H1 (cell line): ENCODE measurements around the gene LRRC8D. TPM values are rescaled to one million over a fixed set of nuclear protein-coding genes. Genes with fewer than 3 reads are reported as not detected.

Experiments used
- CTCF ChIA-PET: fragments of 300-600 bp; sonication (Branson Sonifier 250); formaldehyde crosslinking; loops from one replicate; lab custom pipeline; 2021; ENCODE audit not compliant: partially characterized antibody; lab: Charles Lee
- POLR2A ChIA-PET: fragments of 300-600 bp; sonication (Branson Sonifier 250); formaldehyde crosslinking; loops from one replicate; lab custom pipeline; 2021; ENCODE audit warnings: inconsistent platforms; ENCODE audit not compliant: partially characterized antibody; lab: Charles Lee
- DNase-seq, 2 experiments: peaks; one replicate each; pipeline versions ENCODE4 v3.0.0 to v3.0.0-alpha.2; 2010 to 2022; ENCODE audit warnings: low spot score in 2 of 2, low read depth in 1 of 2, mixed read lengths in 1 of 2
- FAIRE-seq: peaks from 2 replicates; lab custom pipeline; 2011; peaks lifted over from hg19 to GRCh38; lab: Jason Lieb, UNC
- H2AFZ ChIP-seq: 2 replicates; pipeline ENCODE4 v1.8.1; 2012; ENCODE audit warnings: low read length, inconsistent platforms
- H2AK5ac ChIP-seq: 2 replicates; pipeline ENCODE4 v1.6.1; 2013; ENCODE audit warnings: low read depth, low read length
- H2BK120ac ChIP-seq: replicated peaks from 2 replicates; pipeline ENCODE3; 2013; ENCODE audit warnings: low read depth, low read length, inconsistent platforms
- H2BK12ac ChIP-seq: 2 replicates; pipeline ENCODE4 v1.6.1; 2013; ENCODE audit warnings: low read depth, low read length
- H2BK15ac ChIP-seq: 2 replicates; pipeline ENCODE4 v1.6.1; 2013; ENCODE audit warnings: low read length
- H2BK20ac ChIP-seq: 2 replicates; pipeline ENCODE4 v1.6.1; 2013; ENCODE audit warnings: low read length
- H2BK5ac ChIP-seq: 2 replicates; pipeline ENCODE4 v1.6.1; 2013; ENCODE audit warnings: low read depth, low read length
- H3K14ac ChIP-seq: 2 replicates; pipeline ENCODE4 v1.6.1; 2013; ENCODE audit warnings: inconsistent platforms; ENCODE audit not compliant: insufficient read length
- H3K18ac ChIP-seq: 2 replicates; pipeline ENCODE4 v1.6.1; 2013; ENCODE audit warnings: low read length; ENCODE audit errors: extremely low read depth
- H3K23ac ChIP-seq: 2 replicates; pipeline ENCODE4 v1.6.1; 2013; ENCODE audit warnings: inconsistent platforms; ENCODE audit not compliant: insufficient read length
- H3K23me2 ChIP-seq: 2 replicates; pipeline ENCODE4 v1.6.1; 2013; ENCODE audit warnings: low read depth, low read length
- H3K27ac ChIP-seq: 2 replicates; pipeline ENCODE4 v1.6.1; 2011; ENCODE audit warnings: low read depth, low read length, inconsistent platforms
- H3K27me3 ChIP-seq, 4 experiments: replicated peaks in 1 of 4; 1 replicate in 1 of 4; 2 replicates in 3 of 4; pipeline versions ENCODE4 v1.6.1 to v1.8.1; 2011 to 2013; ENCODE audit warnings: low read length in 3 of 4, mild to moderate bottlenecking in 3 of 4, inconsistent platforms in 2 of 4, mixed read lengths in 2 of 4, moderate library complexity in 1 of 4; ENCODE audit not compliant: control insufficient read depth in 3 of 4, insufficient read depth in 3 of 4; ENCODE audit errors: extremely low read depth in 1 of 4
- H3K36me3 ChIP-seq, 4 experiments: 2 replicates each; pipeline versions ENCODE4 v1.6.1 to v1.8.1; 2011 to 2013; ENCODE audit warnings: mild to moderate bottlenecking in 4 of 4, low read length in 3 of 4, moderate library complexity in 2 of 4, control low read depth in 1 of 4, inconsistent platforms in 1 of 4; ENCODE audit not compliant: insufficient read depth in 4 of 4, control insufficient read depth in 2 of 4
- H3K4ac ChIP-seq: replicated peaks from 2 replicates; pipeline ENCODE3; 2013; ENCODE audit warnings: low read length, low read depth, mixed read lengths, inconsistent platforms; ENCODE audit not compliant: insufficient read length
- H3K4me1 ChIP-seq, 4 experiments: replicated peaks in 1 of 4; 1 replicate in 1 of 4; 2 replicates in 3 of 4; pipeline versions ENCODE4 v1.6.1 to v1.8.1; 2011 to 2013; ENCODE audit warnings: low read length in 3 of 4, inconsistent platforms in 2 of 4, mixed read lengths in 1 of 4; ENCODE audit not compliant: insufficient read depth in 4 of 4, control insufficient read depth in 3 of 4
- H3K4me2 ChIP-seq, 2 experiments: 2 replicates each; pipeline versions ENCODE4 v1.6.1 to v1.8.1; 2011 to 2013; ENCODE audit warnings: low read depth in 2 of 2, low read length in 2 of 2, control low read depth in 1 of 2, inconsistent platforms in 1 of 2, mild to moderate bottlenecking in 1 of 2; ENCODE audit not compliant: insufficient read depth in 1 of 2
- H3K4me3 ChIP-seq, 4 experiments: fragments of 200-600, 300-600 bp in 1 of 4; sonication (generic), shearing (Covaris generic), sonication (Bioruptor Twin) in 1 of 4; 2 replicates each; pipeline versions ENCODE4 v1.5.1 to v1.8.1; 2011 to 2016; ENCODE audit warnings: low read length in 4 of 4, low read depth in 3 of 4, control low read depth in 2 of 4, inconsistent platforms in 2 of 4, mild to moderate bottlenecking in 2 of 4, mixed read lengths in 1 of 4, moderate library complexity in 1 of 4; ENCODE audit not compliant: insufficient read depth in 2 of 4; ENCODE audit errors: extremely low read depth in 1 of 4
- H3K56ac ChIP-seq: replicated peaks from 2 replicates; pipeline ENCODE3; 2013; ENCODE audit warnings: low read depth, mild to moderate bottlenecking, mixed read lengths, low read length, inconsistent platforms; ENCODE audit not compliant: insufficient read length
- H3K79me1 ChIP-seq: 2 replicates; pipeline ENCODE4 v1.6.1; 2013; ENCODE audit warnings: low read depth, low read length, control low read depth
- H3K79me2 ChIP-seq, 2 experiments: 2 replicates each; pipeline versions ENCODE4 v1.6.1 to v1.8.1; 2012 to 2013; ENCODE audit warnings: low read length in 2 of 2, mild to moderate bottlenecking in 2 of 2, inconsistent platforms in 1 of 2; ENCODE audit not compliant: insufficient read depth in 2 of 2, control insufficient read depth in 1 of 2
- H3K9ac ChIP-seq, 4 experiments: replicated peaks in 1 of 4; 1 replicate in 1 of 4; 2 replicates in 3 of 4; pipeline versions ENCODE4 v1.6.1 to v1.8.1; 2011 to 2013; ENCODE audit warnings: low read depth in 3 of 4, low read length in 3 of 4, control low read depth in 2 of 4, mild to moderate bottlenecking in 2 of 4, moderate library complexity in 2 of 4, inconsistent platforms in 1 of 4; ENCODE audit errors: extremely low read depth in 1 of 4
- H3K9me3 ChIP-seq, 2 experiments: 2 replicates each; pipeline versions ENCODE4 v1.6.1 to v1.8.1; 2012 to 2013; ENCODE audit warnings: mild to moderate bottlenecking in 2 of 2, moderate library complexity in 2 of 2, control low read depth in 1 of 2, inconsistent platforms in 1 of 2, low read depth in 1 of 2, low read length in 1 of 2, mixed read lengths in 1 of 2; ENCODE audit not compliant: insufficient read depth in 2 of 2
- H4K20me1 ChIP-seq, 2 experiments: replicated peaks in 1 of 2; 2 replicates each; pipeline versions ENCODE3 to v1.8.1; 2011 to 2013; ENCODE audit warnings: inconsistent platforms in 2 of 2, low read length in 2 of 2, mild to moderate bottlenecking in 1 of 2; ENCODE audit not compliant: insufficient read depth in 2 of 2, control insufficient read depth in 1 of 2
- H4K5ac ChIP-seq: 2 replicates; pipeline ENCODE4 v1.6.1; 2013; ENCODE audit warnings: low read length, low read depth, mixed read lengths, inconsistent platforms; ENCODE audit not compliant: insufficient read length
- H4K8ac ChIP-seq: 2 replicates; pipeline ENCODE4 v1.8.0; 2013; ENCODE audit warnings: mild to moderate bottlenecking, moderate library complexity, low read length, inconsistent platforms; ENCODE audit not compliant: insufficient read depth; ENCODE audit errors: extremely low read depth
- H4K91ac ChIP-seq: replicated peaks from 2 replicates; pipeline ENCODE3; 2013; ENCODE audit warnings: low read length, mixed read lengths, inconsistent platforms; ENCODE audit not compliant: insufficient read length
- CTBP2 ChIP-seq: IDR thresholded peaks from 2 replicates; pipeline ENCODE4 v1.7.0; 2011; ENCODE audit warnings: borderline replicate concordance, mild to moderate bottlenecking, moderate library complexity, mixed read lengths, low read length; ENCODE audit not compliant: insufficient read depth, insufficient read length
- KDM4A ChIP-seq: IDR thresholded peaks from one replicate; pipeline ENCODE4 v1.7.1; 2012; ENCODE audit warnings: low read depth, mild to moderate bottlenecking, moderate library complexity, low read length, inconsistent platforms; ENCODE audit not compliant: severe bottlenecking
- KDM5A ChIP-seq: fragments of 200-600 bp; IDR thresholded peaks from 2 replicates; pipeline ENCODE4 v1.7.1; 2012; ENCODE audit warnings: mild to moderate bottlenecking, low read length, inconsistent platforms, mixed read lengths
- SIX5 ChIP-seq: IDR thresholded peaks from 2 replicates; pipeline ENCODE4 v1.6.1; 2011; ENCODE audit warnings: mild to moderate bottlenecking, low read depth, low read length
- WGBS, 2 experiments: shearing (Covaris generic) in 1 of 2; methylation state at CpG; one replicate each; pipeline versions ENCODE4 v1.1.6 to v1.1.7; 2013 to 2015; ENCODE audit warnings: low lambda C conversion rate in 2 of 2, mixed read lengths in 2 of 2, inconsistent platforms in 1 of 2, low coverage in 1 of 2, missing lambda C conversion rate in 1 of 2; ENCODE audit not compliant: insufficient replicate concordance in 2 of 2, insufficient coverage in 1 of 2, insufficient read length in 1 of 2; ENCODE audit errors: extremely low coverage in 1 of 2, missing lambda C conversion rate in 1 of 2; 5-methylcytosine and 5-hydroxymethylcytosine counted together
- polyA plus RNA-seq, 7 experiments: library from polyadenylated mRNA; depleted of rRNA in 3 of 7; stranded (reverse) in 5 of 7; unstranded in 2 of 7; fragments of >200 nt in 5 of 7; fragments of 200-250 nt in 2 of 7; gene quantifications; 1 replicate in 5 of 7; 2 replicates in 1 of 7; 4 replicates in 1 of 7; pipeline versions ENCODE4 v1.2.1 to v1.2.3, GENCODE V29; 2011 to 2013; ENCODE audit warnings: missing spikeins in 2 of 7, mixed read lengths in 2 of 7
- total RNA-seq: library from RNA; stranded (reverse); fragmentation: NEBNext Ultra II Directional; extraction: Animal tissue kit (Norgen Biotek cat#: 25700); gene quantifications from 2 replicates; pipeline ENCODE4 v1.2.1, GENCODE V29; 2021
- TF ChIP-seq, protein P1 (sequence below), 3 experiments: IDR thresholded peaks; 1 replicate in 2 of 3; 2 replicates in 1 of 3; pipeline versions ENCODE4 v1.5.1 to v1.6.1; 2011; ENCODE audit warnings: low read length in 3 of 3, mild to moderate bottlenecking in 3 of 3, inconsistent platforms in 2 of 3, low read depth in 1 of 3, moderate library complexity in 1 of 3; ENCODE audit not compliant: insufficient read depth in 1 of 3; ENCODE audit errors: control extremely low read depth in 1 of 3

Gene LRRC8D
- total and polyA plus RNA-seq, 2 of the 8 experiments (the other 6 are each of a cell fraction or from before 2014, with no cell fraction given), result 42.0 to 58.5 TPM

DNA sequence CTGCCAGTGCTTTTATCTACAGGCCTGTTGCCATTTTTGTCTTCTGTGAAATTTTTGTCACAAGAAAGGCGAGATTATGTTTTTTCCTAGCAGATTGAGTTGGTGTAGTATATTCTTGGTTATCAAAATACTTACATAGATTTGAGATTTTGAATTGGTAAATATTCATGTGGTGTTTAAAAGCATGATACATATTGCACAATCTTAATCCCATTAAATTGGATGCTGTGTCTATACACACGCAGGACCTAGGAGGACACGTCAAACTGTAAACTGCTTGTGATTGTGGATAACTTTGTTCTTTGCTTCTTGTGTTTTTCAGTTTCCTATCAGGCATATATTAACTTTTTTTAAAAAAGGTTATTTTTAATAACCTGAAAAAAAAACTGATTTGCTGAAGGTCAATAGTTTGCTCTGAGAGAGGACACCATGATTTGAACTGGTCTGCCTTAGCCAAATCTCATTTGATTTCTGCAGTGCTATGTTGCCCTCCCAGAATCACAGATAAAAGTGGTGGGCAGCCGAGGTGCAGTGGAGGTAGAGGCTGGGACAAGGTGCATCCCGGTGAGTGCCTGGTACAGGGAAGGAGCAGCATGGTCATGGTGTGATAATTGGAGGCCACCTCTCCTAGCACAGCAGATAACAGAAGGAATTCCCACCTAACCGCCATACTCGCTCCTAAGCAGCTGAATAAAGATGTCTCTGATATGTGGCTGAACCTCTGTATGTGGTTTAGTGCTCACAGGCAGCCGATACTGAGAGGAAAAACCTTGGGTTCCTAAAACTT is 76.7 kb downstream of the LRRC8D start:
- H4K20me1 ChIP-seq, result peaks cover 0 to 7% of the 10 kb centered on the region in 2 experiments
- TF ChIP-seq SIX5, result no peak
- TF ChIP-seq, protein P1, sequence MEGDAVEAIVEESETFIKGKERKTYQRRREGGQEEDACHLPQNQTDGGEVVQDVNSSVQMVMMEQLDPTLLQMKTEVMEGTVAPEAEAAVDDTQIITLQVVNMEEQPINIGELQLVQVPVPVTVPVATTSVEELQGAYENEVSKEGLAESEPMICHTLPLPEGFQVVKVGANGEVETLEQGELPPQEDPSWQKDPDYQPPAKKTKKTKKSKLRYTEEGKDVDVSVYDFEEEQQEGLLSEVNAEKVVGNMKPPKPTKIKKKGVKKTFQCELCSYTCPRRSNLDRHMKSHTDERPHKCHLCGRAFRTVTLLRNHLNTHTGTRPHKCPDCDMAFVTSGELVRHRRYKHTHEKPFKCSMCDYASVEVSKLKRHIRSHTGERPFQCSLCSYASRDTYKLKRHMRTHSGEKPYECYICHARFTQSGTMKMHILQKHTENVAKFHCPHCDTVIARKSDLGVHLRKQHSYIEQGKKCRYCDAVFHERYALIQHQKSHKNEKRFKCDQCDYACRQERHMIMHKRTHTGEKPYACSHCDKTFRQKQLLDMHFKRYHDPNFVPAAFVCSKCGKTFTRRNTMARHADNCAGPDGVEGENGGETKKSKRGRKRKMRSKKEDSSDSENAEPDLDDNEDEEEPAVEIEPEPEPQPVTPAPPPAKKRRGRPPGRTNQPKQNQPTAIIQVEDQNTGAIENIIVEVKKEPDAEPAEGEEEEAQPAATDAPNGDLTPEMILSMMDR (IDR thresholded peaks at IDR 0.05; ENCODE audit: control extremely low read depth in 1 of 3, insufficient read depth in 1 of 3, low read depth in 1 of 3, low read length in 3 of 3), result no peak
- no peak for TF ChIP-seq KDM5A
- no peak for TF ChIP-seq CTBP2
- no peak for TF ChIP-seq KDM4A

More for the DNA sequence above, 76.7 kb downstream of the LRRC8D start:
- FAIRE-seq (no peak), DNase-seq (no peak)
- Histone ChIP-seq H3K27me3 (no peaks in the 10 kb centered on the region), H3K18ac (no peak overlapping the region), H3K23me2 (no peaks in the 10 kb centered on the region), H3K4ac (no peak overlapping the region), H2BK5ac (no peak overlapping the region), H3K56ac (no peak overlapping the region), H2BK120ac (no peak overlapping the region), H3K4me3 (no peak overlapping the region), H3K79me1 (0 out of 2 replicates have a peak, but pooled peaks cover 8% of the 10 kb centered on the region), H2AK5ac (no peak overlapping the region), H2AFZ (no peak overlapping the region), H3K23ac (no peak overlapping the region), H3K36me3 (peaks cover 0 to 6% (median 0%) of the 10 kb centered on the region in 4 experiments; a peak in 1 of 8 replicates), H2BK20ac (no peak overlapping the region), H4K91ac (no peak overlapping the region), H4K8ac (no peak overlapping the region), H2BK15ac (no peak overlapping the region), H3K79me2 (peaks cover 0 to 57% of the 10 kb centered on the region in 2 experiments; a peak in 2 of 4 replicates), H3K9ac (no peak overlapping the region), H3K9me3 (no peaks in the 10 kb centered on the region), H4K5ac (no peak overlapping the region), H3K14ac (no peak overlapping the region), H2BK12ac (no peak overlapping the region), H3K4me2 (no peak overlapping the region), H3K27ac (no peak overlapping the region), H3K4me1 (peaks cover 0 to 11% (median 5%) of the 10 kb centered on the region in 4 experiments; a peak in 3 of 7 replicates)
- CTCF ChIA-PET, result interaction anchor here (0.9 kb wide), 1 partner anchor 17 kb away, joined by 3 read pairs; no protein-coding TSS in a partner anchor
- POLR2A ChIA-PET, result no interaction called here
- 92% methylated on average over 8 of the region's 8 CpGs; no CpG with 5 or more reads in 1 of the 2 experiments for WGBS, 2 experiments
